Measurements from ENCODE around the gene DCTN3. TPM values are rescaled to one million over a fixed set of nuclear protein-coding genes. Genes with fewer than 3 reads are reported as not detected.

Gene DCTN3
- total RNA-seq, 1 donor from 2014 or later, result 78.6 TPM

DNA sequence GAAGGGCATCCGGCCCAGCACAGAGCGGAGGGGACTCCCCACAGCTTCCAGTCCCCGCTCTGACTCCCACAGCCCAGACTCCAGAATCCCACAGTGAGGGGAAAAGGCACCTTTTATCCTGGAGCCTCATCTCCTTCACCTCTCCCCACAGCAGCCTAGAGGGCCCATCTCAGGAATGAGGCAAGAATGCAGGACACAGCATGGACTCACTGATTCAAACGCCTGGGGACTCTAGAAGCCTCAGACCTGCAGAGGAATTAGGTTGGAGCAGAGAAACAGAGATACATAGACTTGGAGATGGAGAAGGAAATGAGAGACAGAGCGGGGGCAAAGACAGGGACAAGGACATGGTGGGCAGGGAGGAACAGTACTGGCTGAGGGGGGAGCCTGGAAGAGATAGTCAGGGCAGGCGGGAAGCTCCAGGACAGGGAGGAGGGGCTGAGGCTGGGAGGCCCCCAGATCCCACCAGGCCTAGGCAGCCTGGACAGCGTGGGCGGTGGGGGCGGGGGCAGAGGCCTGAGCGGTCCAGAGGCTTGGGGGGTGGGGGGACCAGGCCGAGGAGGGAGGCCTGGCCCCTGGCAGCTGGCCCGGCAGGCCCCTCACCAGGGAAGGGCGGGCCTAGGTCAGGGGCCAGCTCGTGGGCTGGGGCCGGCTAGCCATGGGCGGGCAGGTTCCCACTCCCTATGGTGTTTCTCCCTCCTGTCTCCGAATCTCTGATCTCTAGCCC lies 46.5 kb downstream of the DCTN3 start:
- no peak for DNase-seq (ENCODE audit: extremely low spot score in 2 of 2)
- peaks cover 8% of the 10 kb centered on the region for H3K4me1 ChIP-seq
- no peak overlapping the region for H3K4me3 ChIP-seq
- H3K27ac ChIP-seq, result no peak overlapping the region
- no peak for TF ChIP-seq POLR2A (IDR thresholded peaks at IDR 0.05)
- no peak for TF ChIP-seq POLR2AphosphoS5 (IDR thresholded peaks at IDR 0.05; ENCODE audit: insufficient read depth in 1 of 2, low read depth in 1 of 2)
- TF ChIP-seq, protein P1, sequence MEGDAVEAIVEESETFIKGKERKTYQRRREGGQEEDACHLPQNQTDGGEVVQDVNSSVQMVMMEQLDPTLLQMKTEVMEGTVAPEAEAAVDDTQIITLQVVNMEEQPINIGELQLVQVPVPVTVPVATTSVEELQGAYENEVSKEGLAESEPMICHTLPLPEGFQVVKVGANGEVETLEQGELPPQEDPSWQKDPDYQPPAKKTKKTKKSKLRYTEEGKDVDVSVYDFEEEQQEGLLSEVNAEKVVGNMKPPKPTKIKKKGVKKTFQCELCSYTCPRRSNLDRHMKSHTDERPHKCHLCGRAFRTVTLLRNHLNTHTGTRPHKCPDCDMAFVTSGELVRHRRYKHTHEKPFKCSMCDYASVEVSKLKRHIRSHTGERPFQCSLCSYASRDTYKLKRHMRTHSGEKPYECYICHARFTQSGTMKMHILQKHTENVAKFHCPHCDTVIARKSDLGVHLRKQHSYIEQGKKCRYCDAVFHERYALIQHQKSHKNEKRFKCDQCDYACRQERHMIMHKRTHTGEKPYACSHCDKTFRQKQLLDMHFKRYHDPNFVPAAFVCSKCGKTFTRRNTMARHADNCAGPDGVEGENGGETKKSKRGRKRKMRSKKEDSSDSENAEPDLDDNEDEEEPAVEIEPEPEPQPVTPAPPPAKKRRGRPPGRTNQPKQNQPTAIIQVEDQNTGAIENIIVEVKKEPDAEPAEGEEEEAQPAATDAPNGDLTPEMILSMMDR (IDR thresholded peaks at IDR 0.05), result no peak
- intact Hi-C loops (cut with DNase I), result no loop called here
- H3K36me3 ChIP-seq, result no peaks in the 10 kb centered on the region
- H3K27me3 ChIP-seq, result no peaks in the 10 kb centered on the region
- H3K9me3 ChIP-seq, result no peaks in the 10 kb centered on the region

DNA sequence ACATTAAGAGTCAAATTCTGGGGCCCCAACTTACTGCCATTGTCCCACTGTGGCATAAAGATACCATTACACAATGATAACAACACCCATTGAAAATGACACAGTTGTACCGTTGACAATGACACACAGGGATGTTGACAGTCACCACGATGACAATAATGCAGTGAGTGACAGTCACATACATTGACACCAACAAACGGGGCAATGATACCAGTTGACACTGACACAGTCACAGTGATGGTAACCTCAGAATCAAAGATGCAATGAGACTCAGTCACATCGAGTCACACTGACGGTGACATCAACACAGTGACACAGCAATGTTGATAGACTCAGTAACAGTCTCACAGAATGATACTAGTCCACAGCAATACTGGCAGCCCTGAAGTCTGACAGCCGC lies 47.7 kb downstream of the DCTN3 start:
- H3K36me3 ChIP-seq, result no peaks in the 10 kb centered on the region
- H3K27ac ChIP-seq, result no peak overlapping the region
- TF ChIP-seq POLR2AphosphoS5 (IDR thresholded peaks at IDR 0.05; ENCODE audit: insufficient read depth in 1 of 2, low read depth in 1 of 2) (no peak), POLR2A (IDR thresholded peaks at IDR 0.05) (no peak)
- TF ChIP-seq, protein P1 (IDR thresholded peaks at IDR 0.05), result no peak
- H3K27me3 ChIP-seq, result no peaks in the 10 kb centered on the region
- no peak overlapping the region for H3K4me3 ChIP-seq
- DNase-seq (ENCODE audit: extremely low spot score in 2 of 2), result no peak
- intact Hi-C loops (cut with DNase I), result no loop called here
- no peaks in the 10 kb centered on the region for H3K9me3 ChIP-seq
- H3K4me1 ChIP-seq, result no peaks in the 10 kb centered on the region

DNA sequence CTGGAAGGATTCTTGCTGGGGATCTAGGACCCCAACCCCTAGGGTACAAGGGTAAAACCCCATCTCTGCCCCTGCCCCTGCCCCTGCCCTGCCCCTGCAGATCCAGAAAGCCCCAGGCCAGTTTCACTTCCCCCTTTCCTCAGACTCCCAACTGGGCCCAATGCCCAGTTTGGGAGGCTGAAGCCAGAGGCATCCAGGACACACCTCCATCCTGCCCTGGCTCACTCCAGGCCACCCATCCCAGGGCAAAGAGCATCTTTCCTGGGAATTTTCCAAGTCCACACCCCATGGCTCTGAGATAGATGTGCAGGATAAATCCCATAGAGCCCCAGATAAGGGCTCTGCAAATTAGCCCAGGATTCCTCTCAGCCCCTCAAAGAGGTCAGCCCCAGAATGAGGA lies 48.2 kb downstream of the DCTN3 start:
- TF ChIP-seq POLR2A (IDR thresholded peaks at IDR 0.05) (no peak), POLR2AphosphoS5 (IDR thresholded peaks at IDR 0.05; ENCODE audit: insufficient read depth in 1 of 2, low read depth in 1 of 2) (no peak)
- TF ChIP-seq, protein P1 (IDR thresholded peaks at IDR 0.05), result no peak
- intact Hi-C loops (cut with DNase I), result no loop called here
- no peaks in the 10 kb centered on the region for H3K4me1 ChIP-seq

DNA sequence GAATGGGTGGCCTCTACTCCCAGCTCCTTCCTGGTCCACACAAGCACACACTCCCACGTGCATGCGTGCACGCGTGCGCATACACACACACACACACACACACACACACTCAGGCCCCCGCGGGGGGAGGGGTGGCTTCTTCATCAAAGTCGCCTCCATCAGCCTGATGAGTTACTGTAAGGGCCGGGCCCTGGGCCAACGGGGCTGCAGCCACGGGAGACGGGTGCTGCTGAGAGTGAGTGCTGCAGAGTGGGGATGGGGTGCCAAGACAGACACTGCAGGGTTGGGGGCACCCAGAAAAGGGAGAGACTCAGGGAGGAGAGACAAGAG lies 48.8 kb downstream of the DCTN3 start:
- DNase-seq (ENCODE audit: extremely low spot score in 2 of 2), result no peak
- Histone ChIP-seq H3K36me3 (no peaks in the 10 kb centered on the region), H3K27ac (no peak overlapping the region), H3K4me1 (no peaks in the 10 kb centered on the region), H3K27me3 (no peaks in the 10 kb centered on the region), H3K9me3 (no peaks in the 10 kb centered on the region), H3K4me3 (no peak overlapping the region)
- TF ChIP-seq POLR2A (IDR thresholded peaks at IDR 0.05) (no peak), POLR2AphosphoS5 (IDR thresholded peaks at IDR 0.05; ENCODE audit: insufficient read depth in 1 of 2, low read depth in 1 of 2) (no peak)
- TF ChIP-seq, protein P1 (IDR thresholded peaks at IDR 0.05), result no peak
- intact Hi-C loops (cut with DNase I), result no loop called here

More for the DNA sequence above, 48.2 kb downstream of the DCTN3 start:
- H3K27me3 ChIP-seq, result no peaks in the 10 kb centered on the region
- H3K4me3 ChIP-seq, result no peak overlapping the region
- DNase-seq (ENCODE audit: extremely low spot score in 2 of 2), result no peak
- H3K9me3 ChIP-seq, result no peaks in the 10 kb centered on the region
- no peaks in the 10 kb centered on the region for H3K36me3 ChIP-seq
- H3K27ac ChIP-seq, result no peak overlapping the region

DNA sequence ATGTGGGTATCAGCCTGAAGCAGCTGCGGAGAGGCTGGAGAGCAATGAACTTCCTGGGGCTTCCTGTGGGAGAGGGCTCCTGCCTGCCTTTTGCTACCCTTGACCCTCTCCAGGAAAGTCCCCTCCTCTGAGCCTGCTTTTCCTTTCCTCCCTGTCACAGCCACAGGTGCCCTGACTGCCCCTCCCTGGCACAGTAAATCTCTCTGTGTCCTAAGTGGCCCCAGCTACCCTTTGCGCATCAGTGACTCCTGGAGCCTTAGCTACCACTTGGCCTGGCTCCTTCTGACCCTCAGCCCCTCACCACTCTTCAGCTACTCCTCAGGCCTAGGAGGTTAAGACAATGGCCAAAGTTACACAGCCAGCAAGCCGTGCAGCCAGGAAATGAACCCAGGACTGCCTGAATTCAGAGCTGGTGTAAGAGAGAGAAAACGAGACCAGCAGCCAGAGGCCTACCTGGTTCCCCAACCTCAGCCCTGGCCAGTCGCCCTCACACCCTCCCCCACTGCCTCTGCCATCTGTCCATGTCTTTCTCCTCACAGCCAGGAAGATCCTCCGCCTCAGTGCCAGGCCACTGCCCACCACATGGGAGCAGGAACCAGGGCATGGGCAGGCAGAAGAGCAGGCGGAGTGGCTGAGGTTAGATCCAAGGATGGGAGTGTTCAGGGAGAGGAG lies 49.4 kb downstream of the DCTN3 start:
- Histone ChIP-seq H3K9me3 (no peaks in the 10 kb centered on the region), H3K27ac (no peak overlapping the region), H3K4me3 (no peak overlapping the region), H3K4me1 (no peaks in the 10 kb centered on the region), H3K27me3 (no peaks in the 10 kb centered on the region), H3K36me3 (no peaks in the 10 kb centered on the region)
- intact Hi-C loops (cut with DNase I), result no loop called here
- TF ChIP-seq POLR2A (IDR thresholded peaks at IDR 0.05) (no peak), POLR2AphosphoS5 (IDR thresholded peaks at IDR 0.05; ENCODE audit: insufficient read depth in 1 of 2, low read depth in 1 of 2) (no peak)
- TF ChIP-seq, protein P1 (IDR thresholded peaks at IDR 0.05), result no peak
- DNase-seq (ENCODE audit: extremely low spot score in 2 of 2), result no peak

All from vagina (tissue), 2 donors.